AG09319 (cell line): ENCODE measurements around the gene RPS6KL1.

Experiments
- DNase-seq: peaks from one replicate; pipeline ENCODE4 v3.0.0-alpha.2; 2010; ENCODE audit warnings: low read depth; ENCODE audit errors: extremely low read depth
- TF ChIP-seq, protein P1 (sequence below): IDR thresholded peaks from 2 replicates; pipeline ENCODE4 v1.5.1; 2011; ENCODE audit warnings: low read depth, mild to moderate bottlenecking, inconsistent platforms, low read length, moderate library complexity

Gene RPS6KL1

DNA sequence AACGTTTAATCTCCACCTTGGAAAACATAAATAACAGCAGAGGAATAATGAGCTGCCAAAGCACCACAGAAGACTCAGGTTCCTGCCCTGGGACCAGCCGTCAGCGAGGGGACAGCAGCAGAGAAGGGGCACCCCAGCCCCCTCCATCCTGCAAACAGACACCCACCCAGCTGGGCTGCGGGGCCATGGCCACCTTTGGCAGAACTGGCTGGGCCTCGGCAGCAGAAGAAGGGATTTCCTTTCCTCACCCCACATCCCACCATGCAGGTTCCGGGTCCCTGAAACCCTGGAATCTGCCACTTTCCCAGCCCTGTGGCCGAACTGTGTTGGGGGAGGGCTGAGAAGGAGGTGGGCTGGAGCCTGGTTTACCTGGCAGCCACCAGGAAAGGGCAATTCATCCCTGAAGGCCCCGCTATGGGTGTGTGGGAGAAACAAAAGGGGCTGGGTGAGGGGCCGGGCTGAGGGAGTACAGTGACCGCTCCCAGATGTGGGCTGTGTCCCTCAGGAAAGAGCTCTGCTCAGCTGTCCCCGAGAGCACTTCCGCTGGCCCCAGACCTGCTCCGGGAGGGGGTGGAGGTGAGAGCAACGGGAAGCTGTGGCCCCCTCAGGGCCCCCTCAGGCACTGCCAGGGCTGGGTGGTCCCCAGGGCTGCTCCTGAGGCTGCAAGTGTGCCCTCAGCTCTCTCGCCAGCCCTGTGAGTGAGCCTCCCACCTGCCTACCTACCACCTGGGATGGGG lies 28.6 kb upstream of the RPS6KL1 start:
- TF ChIP-seq, protein P1, sequence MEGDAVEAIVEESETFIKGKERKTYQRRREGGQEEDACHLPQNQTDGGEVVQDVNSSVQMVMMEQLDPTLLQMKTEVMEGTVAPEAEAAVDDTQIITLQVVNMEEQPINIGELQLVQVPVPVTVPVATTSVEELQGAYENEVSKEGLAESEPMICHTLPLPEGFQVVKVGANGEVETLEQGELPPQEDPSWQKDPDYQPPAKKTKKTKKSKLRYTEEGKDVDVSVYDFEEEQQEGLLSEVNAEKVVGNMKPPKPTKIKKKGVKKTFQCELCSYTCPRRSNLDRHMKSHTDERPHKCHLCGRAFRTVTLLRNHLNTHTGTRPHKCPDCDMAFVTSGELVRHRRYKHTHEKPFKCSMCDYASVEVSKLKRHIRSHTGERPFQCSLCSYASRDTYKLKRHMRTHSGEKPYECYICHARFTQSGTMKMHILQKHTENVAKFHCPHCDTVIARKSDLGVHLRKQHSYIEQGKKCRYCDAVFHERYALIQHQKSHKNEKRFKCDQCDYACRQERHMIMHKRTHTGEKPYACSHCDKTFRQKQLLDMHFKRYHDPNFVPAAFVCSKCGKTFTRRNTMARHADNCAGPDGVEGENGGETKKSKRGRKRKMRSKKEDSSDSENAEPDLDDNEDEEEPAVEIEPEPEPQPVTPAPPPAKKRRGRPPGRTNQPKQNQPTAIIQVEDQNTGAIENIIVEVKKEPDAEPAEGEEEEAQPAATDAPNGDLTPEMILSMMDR, result no peak
- no peak for DNase-seq

- TF ChIP-seq, protein P1, result no peak
These were observed 27.9 kb upstream of the RPS6KL1 start for GRCh38 chr14:74950795-74951442.

GRCh38 chr14:74949859-74950573 lies 27.0 kb upstream of the RPS6KL1 start:
- TF ChIP-seq, protein P1, result no peak
- DNase-seq, result no peak

More at GRCh38 chr14:74950795-74951442, 27.9 kb upstream of the RPS6KL1 start:
- DNase-seq, result no peak

GRCh38 chr14:74949191-74949601 lies 26.1 kb upstream of the RPS6KL1 start:
- TF ChIP-seq, protein P1, result no peak
- DNase-seq, result no peak

DNA sequence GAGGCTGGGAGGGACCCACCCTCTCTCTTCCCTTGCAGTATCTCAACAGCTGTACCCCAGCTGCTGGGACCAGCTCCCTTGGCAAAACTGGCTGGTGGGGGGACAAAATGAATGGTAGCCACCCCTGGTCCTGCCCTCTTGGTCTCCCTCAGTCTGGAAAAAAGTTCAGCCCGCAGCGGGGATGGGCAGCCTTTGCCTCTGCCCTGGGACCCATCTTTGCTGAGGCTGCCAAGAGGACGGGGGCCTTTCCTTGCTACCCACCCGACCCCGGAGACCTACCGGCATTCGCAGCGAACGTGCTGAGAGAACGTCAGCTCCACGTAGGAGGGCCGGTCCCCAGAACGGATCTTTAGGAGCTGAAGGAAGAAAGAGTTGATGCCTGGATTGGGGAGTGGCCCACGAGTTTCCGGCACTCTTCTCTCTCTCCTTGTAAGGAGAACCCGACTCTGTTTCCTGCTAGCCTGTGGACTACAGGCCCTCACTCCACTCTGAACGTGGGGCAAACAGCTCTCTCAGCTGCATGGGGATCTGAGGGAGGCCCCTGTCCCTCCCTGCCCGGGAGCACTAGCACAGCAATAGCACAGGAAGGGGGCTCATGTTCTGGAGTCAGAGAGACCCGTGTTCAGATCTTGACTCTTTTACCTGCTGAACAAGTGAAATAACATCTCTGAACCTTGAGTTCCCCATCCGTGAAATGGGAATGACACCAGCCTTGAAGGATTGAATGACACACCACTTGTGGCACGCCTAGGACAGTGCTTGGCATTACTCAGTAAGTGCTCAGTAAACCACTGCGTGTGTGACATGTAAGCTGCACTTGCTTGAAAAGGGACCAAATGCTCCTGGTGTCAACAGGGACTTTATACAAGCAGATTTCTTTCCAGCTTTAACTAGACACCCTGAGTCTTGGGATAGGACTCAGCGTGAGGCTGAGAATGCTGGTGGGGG lies 25.4 kb upstream of the RPS6KL1 start:
- no peak for DNase-seq
- TF ChIP-seq, protein P1, result no peak

DNA sequence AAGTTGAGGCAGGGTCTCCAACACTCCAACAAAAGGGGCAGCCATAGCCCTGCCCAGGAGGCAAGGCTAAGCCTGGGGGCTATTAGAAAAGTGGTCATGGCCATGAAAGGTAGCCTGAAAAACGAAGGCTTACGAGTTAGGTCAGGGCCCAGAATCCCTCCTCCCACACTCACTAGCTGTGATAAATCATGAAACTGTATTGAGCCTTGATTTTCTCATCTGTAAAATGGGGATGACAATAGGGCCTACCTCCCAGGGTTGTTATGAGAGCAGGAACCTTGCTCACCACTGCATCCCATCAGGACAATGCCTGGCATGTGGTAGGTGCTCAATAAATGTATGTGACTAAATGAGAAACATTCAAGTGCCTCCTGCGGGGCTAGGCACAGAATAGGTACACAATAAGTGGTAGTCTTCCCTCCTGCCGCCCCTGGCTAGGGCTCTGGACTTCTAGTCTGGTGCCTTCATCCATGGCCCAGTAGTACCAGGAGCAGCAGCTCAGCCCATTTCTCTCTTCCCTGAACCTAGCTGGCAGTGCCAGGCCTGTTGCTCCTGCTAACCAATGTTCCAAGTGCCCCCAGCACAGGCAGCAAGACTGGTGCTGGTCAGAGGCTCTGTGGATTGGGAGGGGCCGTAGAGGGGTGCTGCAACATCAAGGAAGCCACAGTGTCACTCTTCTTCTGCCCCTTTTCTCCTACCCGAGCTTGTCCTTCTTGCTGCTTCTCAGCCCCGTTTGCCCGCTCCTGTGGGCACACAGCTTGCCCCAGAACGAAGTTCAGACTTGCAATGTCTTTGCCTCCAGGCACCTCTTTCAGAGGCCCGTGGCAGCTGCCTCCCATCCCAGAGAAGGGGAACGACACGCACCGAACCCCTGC lies 24.5 kb upstream of the RPS6KL1 start:
- TF ChIP-seq, protein P1, result no peak
- no peak for DNase-seq
